K562 (cell line): ENCODE results near the gene LHPP. TPM values are rescaled to one million over a fixed set of nuclear protein-coding genes. Genes with fewer than 3 reads are reported as not detected.

ENCODE experiments used
- ASH1L ChIP-seq: fragments of 450-650 bp; IDR thresholded peaks from 2 replicates; pipeline ENCODE4 v1.6.1; 2018; ENCODE audit warnings: borderline replicate concordance, mild to moderate bottlenecking, low read depth; ENCODE audit not compliant: partially characterized antibody
- GATAD2B ChIP-seq: fragments of 450-650 bp; IDR thresholded peaks from 2 replicates; pipeline ENCODE4 v1.6.1; 2017; ENCODE audit warnings: mild to moderate bottlenecking, borderline replicate concordance
- MAZ ChIP-seq, 2 experiments: fragments of 450-650 bp in 1 of 2; sonication (generic) in 1 of 2; formaldehyde crosslinking; IDR thresholded peaks in 1 of 2; conservative IDR thresholded peaks in 1 of 2; 2 replicates each; pipeline versions ENCODE4 v1.4.0 to v1.5.0; 2020; ENCODE audit warnings: mild to moderate bottlenecking in 1 of 2, missing genetic modification reagents in 1 of 2
- MTF1 ChIP-seq: fragments of 250-450 bp; sonication (Bioruptor Pico); IDR thresholded peaks from 2 replicates; pipeline ENCODE4 v1.9.0; 2021; ENCODE audit warnings: moderate library complexity, mild to moderate bottlenecking, inconsistent platforms, borderline replicate concordance
- MYNN ChIP-seq, 2 experiments: sonication (generic); formaldehyde crosslinking in 1 of 2; IDR thresholded peaks; 2 replicates each; pipeline versions ENCODE4 v1.5.0 to v1.6.1; 2016 to 2020; ENCODE audit warnings: antibody characterized with exemption in 1 of 2, missing genetic modification reagents in 1 of 2
- NR2C2 ChIP-seq, 2 experiments: fragments of 200-800 bp in 1 of 2; sonication (Bioruptor generic) in 1 of 2; sonication (generic) in 1 of 2; formaldehyde crosslinking in 1 of 2; IDR thresholded peaks; 2 replicates each; pipeline versions ENCODE4 v1.6.1 to v1.8.0; 2016 to 2022; ENCODE audit warnings: mild to moderate bottlenecking in 1 of 2, missing compliant biosample characterization in 1 of 2, missing genetic modification characterization in 1 of 2, missing genetic modification reagents in 1 of 2
- NRF1 ChIP-seq, 2 experiments: fragments of 450-650 bp; IDR thresholded peaks in 1 of 2; conservative IDR thresholded peaks in 1 of 2; 2 replicates each; pipeline ENCODE4 v1.6.1; 2014; ENCODE audit warnings: mild to moderate bottlenecking in 2 of 2
- PCBP1 ChIP-seq: fragments of 200-400 bp; formaldehyde crosslinking; IDR thresholded peaks from 2 replicates; pipeline ENCODE4 v1.6.1; 2018; ENCODE audit warnings: mild to moderate bottlenecking, low read depth, low read length; ENCODE audit not compliant: poor library complexity, severe bottlenecking
- ZNF584 ChIP-seq: fragments of 200-800 bp; sonication (Bioruptor generic); IDR thresholded peaks from 2 replicates; pipeline ENCODE4 v1.6.1; 2016; ENCODE audit warnings: low read depth, mild to moderate bottlenecking, missing genetic modification characterization, missing compliant biosample characterization
- polyA plus RNA-seq, 8 experiments: library from polyadenylated mRNA; depleted of rRNA in 4 of 8; stranded (reverse) in 5 of 8; unstranded in 3 of 8; fragments of >200 nt; fragmentation: Nextera tagmentation in 2 of 8; fragmentation: Illumina TruSeq in 1 of 8; extraction: Ambion mirVana in 2 of 8; extraction: Trizol in 1 of 8; gene quantifications; 2 replicates each; pipeline versions ENCODE4 v1.2.1 to v1.2.3, GENCODE V29; 2011 to 2014; ENCODE audit warnings: inconsistent platforms in 1 of 8, missing spikeins in 1 of 8
- total RNA-seq, 7 experiments: library from RNA; depleted of rRNA in 6 of 7; stranded (reverse); fragments of >200 nt in 6 of 7; fragmentation: Illumina TruSeq in 2 of 7; extraction: Trizol in 2 of 7; gene quantifications; 2 replicates each; pipeline versions ENCODE4 v1.2.1 to v1.2.3, GENCODE V29; 2011 to 2021; ENCODE audit warnings: low replicate concordance in 1 of 7
- TF ChIP-seq, protein P1 (sequence below): fragments of 450-650 bp; IDR thresholded peaks from 2 replicates; pipeline ENCODE4 v1.6.1; 2016; ENCODE audit warnings: mild to moderate bottlenecking, moderate library complexity
- TF ChIP-seq, protein P2 (sequence below), 2 experiments: IDR thresholded peaks; 2 replicates each; pipeline ENCODE4 v1.6.1; 2012; ENCODE audit warnings: improper control_type of control experiment in 2 of 2, low read depth in 2 of 2, low read length in 2 of 2, borderline replicate concordance in 1 of 2

LHPP gene
- total and polyA plus RNA-seq, 9 of the 15 experiments (the other 6 are each of a cell fraction or from before 2014, with no cell fraction given) = 0.34 to 7.4 (median 3.0) TPM

DNA sequence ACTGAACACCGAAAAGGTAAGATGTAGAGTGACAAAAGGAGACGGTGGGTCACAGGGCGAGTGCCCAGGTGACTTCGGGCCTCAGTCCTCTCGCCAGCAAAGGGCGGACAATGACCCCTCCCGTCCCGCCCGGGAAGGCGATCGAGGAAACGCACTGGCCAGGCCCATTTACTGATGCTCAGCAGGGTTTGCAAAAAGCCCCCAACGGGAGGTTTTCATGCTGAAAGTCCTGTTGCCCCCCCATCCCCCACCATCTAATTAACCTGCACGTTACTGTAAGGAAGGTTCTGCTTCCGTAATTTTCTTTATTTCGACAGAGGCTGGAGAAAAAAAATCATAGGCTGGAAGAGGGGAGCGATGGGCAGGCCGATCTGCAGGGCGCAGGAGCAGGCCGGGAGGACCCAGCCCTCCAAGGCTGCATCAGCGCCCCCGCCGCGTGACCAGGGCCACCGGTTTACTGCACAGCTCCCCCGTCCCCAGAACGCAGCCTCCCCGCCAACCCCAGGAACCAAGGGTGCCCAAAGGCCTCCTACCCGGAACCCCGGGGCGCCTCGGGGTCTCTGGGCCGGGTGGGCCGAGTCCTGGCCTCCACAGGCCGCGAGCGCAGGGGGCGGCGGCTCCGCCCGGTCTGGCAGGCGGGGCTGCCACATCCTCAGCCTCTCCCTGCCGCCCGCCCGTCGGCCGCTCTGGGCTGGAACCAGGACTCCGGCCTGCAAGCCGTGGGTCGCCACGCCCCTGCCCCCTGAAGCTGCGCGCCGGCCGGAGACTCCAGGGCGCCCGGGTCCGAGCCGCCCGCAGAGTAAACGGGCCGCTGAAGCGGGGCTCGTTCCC lies 43.5 kb upstream of the LHPP start (continued):
- TF ChIP-seq NR2C2 (CRISPR knock-in tag; IDR thresholded peaks at IDR 0.05) (no peak), NR2C2 (tag; IDR thresholded peaks at IDR 0.05) (peak; percentile 14; the same call in 1 of the 2 replicates), MAZ (CRISPR knock-in tag; conservative IDR thresholded peaks at IDR 0.05 in 1 of 2, IDR thresholded peaks at IDR 0.05 in 1 of 2) (no peak; a peak in 1 of 4 replicates), ASH1L (no peak), NRF1 (conservative IDR thresholded peaks at IDR 0.05 in 1 of 2, IDR thresholded peaks at IDR 0.05 in 1 of 2) (peak; percentile 70 to 73), PCBP1 (peak; percentile 51), GATAD2B (no peak), ZNF584 (CRISPR knock-in tag) (no peak), MTF1 (CRISPR knock-in tag) (no peak), MYNN (IDR thresholded peaks at IDR 0.05) (no peak), MYNN (CRISPR knock-in tag; IDR thresholded peaks at IDR 0.05) (no peak)
- TF ChIP-seq, protein P1, sequence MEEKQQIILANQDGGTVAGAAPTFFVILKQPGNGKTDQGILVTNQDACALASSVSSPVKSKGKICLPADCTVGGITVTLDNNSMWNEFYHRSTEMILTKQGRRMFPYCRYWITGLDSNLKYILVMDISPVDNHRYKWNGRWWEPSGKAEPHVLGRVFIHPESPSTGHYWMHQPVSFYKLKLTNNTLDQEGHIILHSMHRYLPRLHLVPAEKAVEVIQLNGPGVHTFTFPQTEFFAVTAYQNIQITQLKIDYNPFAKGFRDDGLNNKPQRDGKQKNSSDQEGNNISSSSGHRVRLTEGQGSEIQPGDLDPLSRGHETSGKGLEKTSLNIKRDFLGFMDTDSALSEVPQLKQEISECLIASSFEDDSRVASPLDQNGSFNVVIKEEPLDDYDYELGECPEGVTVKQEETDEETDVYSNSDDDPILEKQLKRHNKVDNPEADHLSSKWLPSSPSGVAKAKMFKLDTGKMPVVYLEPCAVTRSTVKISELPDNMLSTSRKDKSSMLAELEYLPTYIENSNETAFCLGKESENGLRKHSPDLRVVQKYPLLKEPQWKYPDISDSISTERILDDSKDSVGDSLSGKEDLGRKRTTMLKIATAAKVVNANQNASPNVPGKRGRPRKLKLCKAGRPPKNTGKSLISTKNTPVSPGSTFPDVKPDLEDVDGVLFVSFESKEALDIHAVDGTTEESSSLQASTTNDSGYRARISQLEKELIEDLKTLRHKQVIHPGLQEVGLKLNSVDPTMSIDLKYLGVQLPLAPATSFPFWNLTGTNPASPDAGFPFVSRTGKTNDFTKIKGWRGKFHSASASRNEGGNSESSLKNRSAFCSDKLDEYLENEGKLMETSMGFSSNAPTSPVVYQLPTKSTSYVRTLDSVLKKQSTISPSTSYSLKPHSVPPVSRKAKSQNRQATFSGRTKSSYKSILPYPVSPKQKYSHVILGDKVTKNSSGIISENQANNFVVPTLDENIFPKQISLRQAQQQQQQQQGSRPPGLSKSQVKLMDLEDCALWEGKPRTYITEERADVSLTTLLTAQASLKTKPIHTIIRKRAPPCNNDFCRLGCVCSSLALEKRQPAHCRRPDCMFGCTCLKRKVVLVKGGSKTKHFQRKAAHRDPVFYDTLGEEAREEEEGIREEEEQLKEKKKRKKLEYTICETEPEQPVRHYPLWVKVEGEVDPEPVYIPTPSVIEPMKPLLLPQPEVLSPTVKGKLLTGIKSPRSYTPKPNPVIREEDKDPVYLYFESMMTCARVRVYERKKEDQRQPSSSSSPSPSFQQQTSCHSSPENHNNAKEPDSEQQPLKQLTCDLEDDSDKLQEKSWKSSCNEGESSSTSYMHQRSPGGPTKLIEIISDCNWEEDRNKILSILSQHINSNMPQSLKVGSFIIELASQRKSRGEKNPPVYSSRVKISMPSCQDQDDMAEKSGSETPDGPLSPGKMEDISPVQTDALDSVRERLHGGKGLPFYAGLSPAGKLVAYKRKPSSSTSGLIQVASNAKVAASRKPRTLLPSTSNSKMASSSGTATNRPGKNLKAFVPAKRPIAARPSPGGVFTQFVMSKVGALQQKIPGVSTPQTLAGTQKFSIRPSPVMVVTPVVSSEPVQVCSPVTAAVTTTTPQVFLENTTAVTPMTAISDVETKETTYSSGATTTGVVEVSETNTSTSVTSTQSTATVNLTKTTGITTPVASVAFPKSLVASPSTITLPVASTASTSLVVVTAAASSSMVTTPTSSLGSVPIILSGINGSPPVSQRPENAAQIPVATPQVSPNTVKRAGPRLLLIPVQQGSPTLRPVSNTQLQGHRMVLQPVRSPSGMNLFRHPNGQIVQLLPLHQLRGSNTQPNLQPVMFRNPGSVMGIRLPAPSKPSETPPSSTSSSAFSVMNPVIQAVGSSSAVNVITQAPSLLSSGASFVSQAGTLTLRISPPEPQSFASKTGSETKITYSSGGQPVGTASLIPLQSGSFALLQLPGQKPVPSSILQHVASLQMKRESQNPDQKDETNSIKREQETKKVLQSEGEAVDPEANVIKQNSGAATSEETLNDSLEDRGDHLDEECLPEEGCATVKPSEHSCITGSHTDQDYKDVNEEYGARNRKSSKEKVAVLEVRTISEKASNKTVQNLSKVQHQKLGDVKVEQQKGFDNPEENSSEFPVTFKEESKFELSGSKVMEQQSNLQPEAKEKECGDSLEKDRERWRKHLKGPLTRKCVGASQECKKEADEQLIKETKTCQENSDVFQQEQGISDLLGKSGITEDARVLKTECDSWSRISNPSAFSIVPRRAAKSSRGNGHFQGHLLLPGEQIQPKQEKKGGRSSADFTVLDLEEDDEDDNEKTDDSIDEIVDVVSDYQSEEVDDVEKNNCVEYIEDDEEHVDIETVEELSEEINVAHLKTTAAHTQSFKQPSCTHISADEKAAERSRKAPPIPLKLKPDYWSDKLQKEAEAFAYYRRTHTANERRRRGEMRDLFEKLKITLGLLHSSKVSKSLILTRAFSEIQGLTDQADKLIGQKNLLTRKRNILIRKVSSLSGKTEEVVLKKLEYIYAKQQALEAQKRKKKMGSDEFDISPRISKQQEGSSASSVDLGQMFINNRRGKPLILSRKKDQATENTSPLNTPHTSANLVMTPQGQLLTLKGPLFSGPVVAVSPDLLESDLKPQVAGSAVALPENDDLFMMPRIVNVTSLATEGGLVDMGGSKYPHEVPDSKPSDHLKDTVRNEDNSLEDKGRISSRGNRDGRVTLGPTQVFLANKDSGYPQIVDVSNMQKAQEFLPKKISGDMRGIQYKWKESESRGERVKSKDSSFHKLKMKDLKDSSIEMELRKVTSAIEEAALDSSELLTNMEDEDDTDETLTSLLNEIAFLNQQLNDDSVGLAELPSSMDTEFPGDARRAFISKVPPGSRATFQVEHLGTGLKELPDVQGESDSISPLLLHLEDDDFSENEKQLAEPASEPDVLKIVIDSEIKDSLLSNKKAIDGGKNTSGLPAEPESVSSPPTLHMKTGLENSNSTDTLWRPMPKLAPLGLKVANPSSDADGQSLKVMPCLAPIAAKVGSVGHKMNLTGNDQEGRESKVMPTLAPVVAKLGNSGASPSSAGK = no peak
- TF ChIP-seq, protein P2, sequence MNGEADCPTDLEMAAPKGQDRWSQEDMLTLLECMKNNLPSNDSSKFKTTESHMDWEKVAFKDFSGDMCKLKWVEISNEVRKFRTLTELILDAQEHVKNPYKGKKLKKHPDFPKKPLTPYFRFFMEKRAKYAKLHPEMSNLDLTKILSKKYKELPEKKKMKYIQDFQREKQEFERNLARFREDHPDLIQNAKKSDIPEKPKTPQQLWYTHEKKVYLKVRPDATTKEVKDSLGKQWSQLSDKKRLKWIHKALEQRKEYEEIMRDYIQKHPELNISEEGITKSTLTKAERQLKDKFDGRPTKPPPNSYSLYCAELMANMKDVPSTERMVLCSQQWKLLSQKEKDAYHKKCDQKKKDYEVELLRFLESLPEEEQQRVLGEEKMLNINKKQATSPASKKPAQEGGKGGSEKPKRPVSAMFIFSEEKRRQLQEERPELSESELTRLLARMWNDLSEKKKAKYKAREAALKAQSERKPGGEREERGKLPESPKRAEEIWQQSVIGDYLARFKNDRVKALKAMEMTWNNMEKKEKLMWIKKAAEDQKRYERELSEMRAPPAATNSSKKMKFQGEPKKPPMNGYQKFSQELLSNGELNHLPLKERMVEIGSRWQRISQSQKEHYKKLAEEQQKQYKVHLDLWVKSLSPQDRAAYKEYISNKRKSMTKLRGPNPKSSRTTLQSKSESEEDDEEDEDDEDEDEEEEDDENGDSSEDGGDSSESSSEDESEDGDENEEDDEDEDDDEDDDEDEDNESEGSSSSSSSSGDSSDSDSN (IDR thresholded peaks at IDR 0.05; ENCODE audit: borderline replicate concordance in 1 of 2, low read depth in 2 of 2, low read length in 2 of 2) = 0 out of 4 replicates have a peak, but pooled peaks of 1 of the 2 experiments have one; percentile 19
